A549 (cell line): Measurements from ENCODE around the gene NOL9. TPM values are rescaled to one million over a fixed set of nuclear protein-coding genes. Genes with fewer than 3 reads are reported as not detected.
A peak's percentile ranks its signal among the peaks of the same experiment; 100 is the strongest.

Source experiments
- ATAC-seq, 2 experiments: fragments of 200-7000 bp in 1 of 2; fragments of >200 bp in 1 of 2; cut with Nextera tagmentation in 1 of 2; cut with Tn5 transposase in 1 of 2; 3 replicates each; pipeline versions ENCODE4 v1.8.0 to v1.9.1; 2018 to 2020; ENCODE audit warnings: mild to moderate bottlenecking in 1 of 2, moderate library complexity in 1 of 2
- CTCF ChIA-PET: fragments of 300-600 bp; sonication (Branson Sonifier 250); formaldehyde crosslinking; extraction: SDS; loops from one replicate; lab custom pipeline; 2021; ENCODE audit warnings: antibody characterized with exemption, inconsistent platforms; lab: Yijun Ruan, JAX
- POLR2A ChIA-PET: fragments of 350-600 bp; formaldehyde crosslinking; extraction: SDS; loops from one replicate; lab custom pipeline; 2021; ENCODE audit warnings: antibody characterized with exemption, inconsistent platforms; lab: Yijun Ruan, JAX
- DNase-seq, 2 experiments: peaks; one replicate each; pipeline versions ENCODE4 v3.0.0 to v3.0.0-alpha.2; 2011 to 2016; ENCODE audit warnings: low read depth in 1 of 2, low spot score in 1 of 2
- FAIRE-seq: peaks from 2 replicates; lab custom pipeline; 2011; peaks lifted over from hg19 to GRCh38; lab: Jason Lieb, UNC
- H3K27ac ChIP-seq, 2 experiments: fragments of >200 bp; sonication (Bioruptor Twin); formaldehyde crosslinking; 3 replicates each; pipeline ENCODE4 v1.5.1; 2016 to 2017
- H3K4me1 ChIP-seq: fragments of >200 bp; sonication (Bioruptor Twin); formaldehyde crosslinking; 3 replicates; pipeline ENCODE4 v1.6.1; 2016
- H3K4me2 ChIP-seq: fragments of >200 bp; sonication (Bioruptor Twin); formaldehyde crosslinking; 3 replicates; pipeline ENCODE4 v1.6.1; 2016
- H3K4me3 ChIP-seq: fragments of >200 bp; sonication (Bioruptor Twin); formaldehyde crosslinking; 3 replicates; pipeline ENCODE4 v1.5.1; 2016
- H3K9me3 ChIP-seq: fragments of >200 bp; sonication (Bioruptor Twin); formaldehyde crosslinking; 3 replicates; pipeline ENCODE4 v1.6.1; 2016
- BHLHE40 ChIP-seq: IDR thresholded peaks from 2 replicates; pipeline ENCODE4 v1.6.1; 2012; ENCODE audit warnings: low read depth, low read length, inconsistent platforms
- CTCF ChIP-seq: fragments of >200 bp; sonication (Bioruptor Twin); formaldehyde crosslinking; IDR thresholded peaks from 3 replicates; pipeline ENCODE4 v1.5.1; 2016
- FOSB ChIP-seq: fragments of 250-450 bp; sonication (Bioruptor Pico); IDR thresholded peaks from 2 replicates; pipeline ENCODE4 v1.5.0; 2020; ENCODE audit warnings: mild to moderate bottlenecking, moderate library complexity
- GATA3 ChIP-seq: IDR thresholded peaks from 2 replicates; pipeline ENCODE4 v1.6.1; 2012; ENCODE audit warnings: borderline replicate concordance
- KDM5A ChIP-seq: fragments of 200-600 bp; sonication (generic); IDR thresholded peaks from 2 replicates; pipeline ENCODE4 v1.6.1; 2016; ENCODE audit warnings: antibody characterized with exemption, mild to moderate bottlenecking
- MAX ChIP-seq: IDR thresholded peaks from 2 replicates; pipeline ENCODE4 v1.6.1; 2012
- NPAS2 ChIP-seq: fragments of 250-450 bp; sonication (Bioruptor Pico); IDR thresholded peaks from 2 replicates; pipeline ENCODE4 v1.8.0; 2022; ENCODE audit warnings: mild to moderate bottlenecking, moderate library complexity, borderline replicate concordance
- RARB ChIP-seq: fragments of 250-450 bp; sonication (Bioruptor Pico); IDR thresholded peaks from 2 replicates; pipeline ENCODE4 v1.8.0; 2021; ENCODE audit warnings: mild to moderate bottlenecking, moderate library complexity
- REST ChIP-seq: fragments of 200-600 bp; sonication (generic); IDR thresholded peaks from 2 replicates; pipeline ENCODE4 v1.6.1; 2016; ENCODE audit warnings: antibody characterized with exemption, mild to moderate bottlenecking, moderate library complexity
- ZNF302 ChIP-seq: fragments of 250-450 bp; sonication (Bioruptor Pico); IDR thresholded peaks from 2 replicates; pipeline ENCODE4 v1.9.0; 2021; ENCODE audit warnings: inconsistent platforms, mild to moderate bottlenecking, moderate library complexity
- WGBS: methylation state at CpG from one replicate; pipeline ENCODE4 v1.1.6; 2017; ENCODE audit errors: missing lambda C conversion rate; 5-methylcytosine and 5-hydroxymethylcytosine counted together
- polyA plus RNA-seq, 4 experiments: library from polyadenylated mRNA; depleted of rRNA in 3 of 4; stranded (reverse); fragments of >200 nt; fragmentation: RNase III in 1 of 4; extraction: RNeasy Plus Mini Kit Qiagen cat#74134 plus additional on column Dnase treatment in 1 of 4; gene quantifications; 2 replicates in 3 of 4; 3 replicates in 1 of 4; pipeline ENCODE4 v1.2.3, GENCODE V29; 2011 to 2017
- small RNA-seq, 6 experiments: library from RNA; depleted of rRNA; stranded (forward); fragments of <200 nt; gene quantifications; one replicate each; pipeline ENCODE3, GENCODE V24; 2012

The NOL9 gene
- polyA plus RNA-seq, 2 of the 4 experiments (the other 2 are of a cell fraction), result 4.4 to 19.3 TPM

GRCh38 chr1:6473156-6473555 lies 81.2 kb downstream of the NOL9 start (continued):
- no peak for TF ChIP-seq MAX
- TF ChIP-seq REST, result no peak
- TF ChIP-seq, all 56 proteins: peak for 0

GRCh38 chr1:6472391-6472790 lies 81.9 kb downstream of the NOL9 start:
- H3K4me3 ChIP-seq, result no peak overlapping the region
- H3K4me2 ChIP-seq, result no peak overlapping the region
- ChIA-PET POLR2A (no interaction called here), CTCF (interaction anchor here (0.9 to 6.9 kb wide), 9 partner anchors 9 to 226 kb away, joined by 3 to 35 read pairs (median 3); partner anchors contain the start of gene PLEKHG5)
- no peaks in the 10 kb centered on the region for H3K9me3 ChIP-seq
- no peak overlapping the region for H3K27ac ChIP-seq
- peaks cover 7% of the 10 kb centered on the region; the same call in 1 of the 3 replicates for H3K4me1 ChIP-seq
- 0 out of 3 replicates have a peak, but pooled peaks have one; percentile 10 for TF ChIP-seq CTCF
- TF ChIP-seq KDM5A, result no peak
- WGBS, result no CpG with 5 or more reads among the region's 10 CpGs
- no peak for DNase-seq
- FAIRE-seq, result no peak
- no peak for ATAC-seq

- no peak for FAIRE-seq
- no peak for DNase-seq
- ChIA-PET CTCF (interaction anchor here (0.9 to 6.9 kb wide), 7 partner anchors 12 to 225 kb away, joined by 3 to 35 read pairs (median 3); partner anchors contain the start of gene PLEKHG5), POLR2A (no interaction called here)
- ATAC-seq, result no peak
- H3K4me1 ChIP-seq, result peaks cover 7% of the 10 kb centered on the region; the same call in 1 of the 3 replicates
- WGBS, result 82% methylated on average over 2 of the region's 7 CpGs
- no peak overlapping the region for H3K4me2 ChIP-seq
- H3K4me3 ChIP-seq, result no peak overlapping the region
- H3K9me3 ChIP-seq, result no peaks in the 10 kb centered on the region
- no peak overlapping the region for H3K27ac ChIP-seq
- TF ChIP-seq NPAS2 (CRISPR knock-in tag) (no peak), BHLHE40 (no peak), KDM5A (no peak), RARB (CRISPR knock-in tag) (no peak), GATA3 (no peak), FOSB (CRISPR knock-in tag) (no peak), ZNF302 (CRISPR knock-in tag) (no peak)
Measured at GRCh38 chr1:6471970-6472368, 82.3 kb downstream of the NOL9 start.

Small RNA genes within 50 kb of the gene (small RNA-seq; reads per million reads assigned to genes)
- gene RNU6-731P, result 0 reads per million in 6 experiments

Other genes with a start within 250 kb of the NOL9 start
- gene ACOT7, start 160.7 kb downstream of the NOL9 start, polyA plus RNA-seq (2011; rRNA removed), result 49.6 and 50.9 TPM in 2 replicates
- gene ACOT7, start 160.7 kb downstream of the NOL9 start, polyA plus RNA-seq (2017; fragmentation: RNase III; extraction: RNeasy Plus Mini Kit Qiagen cat#74134 plus additional on column Dnase treatment), result 46.1 to 53.6 TPM (median 48.0 TPM) in 3 replicates
- gene HES2, start 134.6 kb downstream of the NOL9 start, polyA plus RNA-seq (2011; rRNA removed), result 1.8 and 2.0 TPM in 2 replicates
- 0.75 to 1.3 TPM (median 0.79 TPM) in 3 replicates for gene HES2, start 134.6 kb downstream of the NOL9 start, polyA plus RNA-seq (2017; fragmentation: RNase III; extraction: RNeasy Plus Mini Kit Qiagen cat#74134 plus additional on column Dnase treatment)
- gene ESPN, start 129.7 kb downstream of the NOL9 start, polyA plus RNA-seq (2011; rRNA removed), result 0.13 and 0.22 TPM in 2 replicates
- 0.17 to 0.28 TPM (median 0.18 TPM) in 3 replicates for gene ESPN, start 129.7 kb downstream of the NOL9 start, polyA plus RNA-seq (2017; fragmentation: RNase III; extraction: RNeasy Plus Mini Kit Qiagen cat#74134 plus additional on column Dnase treatment)
- 0.65 and 0.85 TPM in 2 replicates for gene TNFRSF25, start 88.3 kb downstream of the NOL9 start, polyA plus RNA-seq (2011; rRNA removed)
- gene TNFRSF25, start 88.3 kb downstream of the NOL9 start, polyA plus RNA-seq (2017; fragmentation: RNase III; extraction: RNeasy Plus Mini Kit Qiagen cat#74134 plus additional on column Dnase treatment), result 3.0 to 4.5 TPM (median 3.4 TPM) in 3 replicates
- gene PLEKHG5, start 62.8 kb downstream of the NOL9 start, polyA plus RNA-seq (2011; rRNA removed), result 0.75 and 0.84 TPM in 2 replicates
- gene PLEKHG5, start 62.8 kb downstream of the NOL9 start, polyA plus RNA-seq (2017; fragmentation: RNase III; extraction: RNeasy Plus Mini Kit Qiagen cat#74134 plus additional on column Dnase treatment), result 2.4 to 3.4 TPM (median 3.1 TPM) in 3 replicates
- gene TAS1R1, start 794 bp upstream of the NOL9 start, polyA plus RNA-seq (2011; rRNA removed), result not detected in 2 replicates
- 0.04 TPM in 1 of 3 replicates, not detected in the others for gene TAS1R1, start 794 bp upstream of the NOL9 start, polyA plus RNA-seq (2017; fragmentation: RNase III; extraction: RNeasy Plus Mini Kit Qiagen cat#74134 plus additional on column Dnase treatment)
- gene ZBTB48, start 25.5 kb upstream of the NOL9 start, polyA plus RNA-seq (2011; rRNA removed), result 5.8 and 8.0 TPM in 2 replicates
- 11.3 to 13.4 TPM (median 13.1 TPM) in 3 replicates for gene ZBTB48, start 25.5 kb upstream of the NOL9 start, polyA plus RNA-seq (2017; fragmentation: RNase III; extraction: RNeasy Plus Mini Kit Qiagen cat#74134 plus additional on column Dnase treatment)
- gene KLHL21, start 48.4 kb upstream of the NOL9 start, polyA plus RNA-seq (2011; rRNA removed), result 3.3 and 3.5 TPM in 2 replicates
- 9.2 to 10.5 TPM (median 10.2 TPM) in 3 replicates for gene KLHL21, start 48.4 kb upstream of the NOL9 start, polyA plus RNA-seq (2017; fragmentation: RNase III; extraction: RNeasy Plus Mini Kit Qiagen cat#74134 plus additional on column Dnase treatment)
- gene PHF13, start 59.2 kb upstream of the NOL9 start, polyA plus RNA-seq (2011; rRNA removed), result 4.3 TPM in 2 replicates
- gene PHF13, start 59.2 kb upstream of the NOL9 start, polyA plus RNA-seq (2017; fragmentation: RNase III; extraction: RNeasy Plus Mini Kit Qiagen cat#74134 plus additional on column Dnase treatment), result 8.9 to 10.5 TPM (median 10.4 TPM) in 3 replicates
- gene THAP3, start 70.4 kb upstream of the NOL9 start, polyA plus RNA-seq (2011; rRNA removed), result 6.5 and 7.2 TPM in 2 replicates
- 10.8 to 12.5 TPM (median 12.0 TPM) in 3 replicates for gene THAP3, start 70.4 kb upstream of the NOL9 start, polyA plus RNA-seq (2017; fragmentation: RNase III; extraction: RNeasy Plus Mini Kit Qiagen cat#74134 plus additional on column Dnase treatment)
- 29.9 and 35.7 TPM in 2 replicates for gene DNAJC11, start 147.3 kb upstream of the NOL9 start, polyA plus RNA-seq (2011; rRNA removed)
- 48.5 to 56.0 TPM (median 50.0 TPM) in 3 replicates for gene DNAJC11, start 147.3 kb upstream of the NOL9 start, polyA plus RNA-seq (2017; fragmentation: RNase III; extraction: RNeasy Plus Mini Kit Qiagen cat#74134 plus additional on column Dnase treatment)
- gene CAMTA1, start 230.9 kb upstream of the NOL9 start, polyA plus RNA-seq (2011; rRNA removed), result 48.7 and 58.8 TPM in 2 replicates
- gene CAMTA1, start 230.9 kb upstream of the NOL9 start, polyA plus RNA-seq (2017; fragmentation: RNase III; extraction: RNeasy Plus Mini Kit Qiagen cat#74134 plus additional on column Dnase treatment), result 63.3 to 75.0 TPM (median 73.5 TPM) in 3 replicates